Measurements from ENCODE around the gene SDK2.

Gene SDK2

GRCh38 chr17:73564843-73565242 lies 79.4 kb downstream of the SDK2 start:
- Histone ChIP-seq H3K27me3 (ENCODE audit: control insufficient read depth, low read length) (no peaks in the 10 kb centered on the region), H3K4me1 (ENCODE audit: control insufficient read depth, low read length) (no peaks in the 10 kb centered on the region), H3K36me3 (ENCODE audit: control insufficient read depth, low read length) (no peaks in the 10 kb centered on the region), H3K4me2 (ENCODE audit: low read length) (no peak overlapping the region), H3F3A (ENCODE audit: control insufficient read depth, insufficient read depth) (no peaks in the 10 kb centered on the region), H3K79me2 (ENCODE audit: control insufficient read depth, low read length) (no peaks in the 10 kb centered on the region), H3K9me3 (ENCODE audit: control insufficient read depth, insufficient read depth, low read length) (no peaks in the 10 kb centered on the region), H3K4me3 (ENCODE audit: low read length) (no peak overlapping the region), H3K9me2 (replicated peaks; ENCODE audit: control insufficient read depth, low read length) (no peaks in the 10 kb centered on the region), H3K27ac (ENCODE audit: low read depth, low read length) (no peak overlapping the region), H4K20me1 (ENCODE audit: control insufficient read depth, insufficient read depth, low read depth, low read length) (no peaks in the 10 kb centered on the region)
- TF ChIP-seq EZH2phosphoT487 (IDR thresholded peaks at IDR 0.05; ENCODE audit: borderline replicate concordance, low read length), result no peak
- TF ChIP-seq CTCF (IDR thresholded peaks at IDR 0.05; ENCODE audit: low read depth, low read length, poor library complexity, severe bottlenecking), result no peak

DNA sequence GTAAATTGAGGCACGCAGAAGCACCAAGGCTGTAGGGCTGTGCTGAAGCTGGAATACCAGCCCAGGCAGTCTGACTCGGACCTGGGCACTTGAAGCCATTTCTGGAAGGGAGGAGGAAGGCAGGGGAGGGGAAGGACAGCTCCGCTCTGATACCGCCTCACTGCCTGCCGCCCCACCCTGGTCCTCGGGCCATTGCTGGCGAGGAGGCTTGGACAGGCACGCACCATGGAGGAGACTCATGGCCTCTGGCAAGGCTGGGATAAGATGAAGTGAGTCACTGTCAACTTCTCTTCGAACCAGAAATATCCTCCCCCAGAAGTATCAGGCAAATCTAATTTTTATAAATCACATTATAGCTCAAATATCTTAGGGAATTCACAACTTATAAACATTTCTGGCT lies 81.3 kb downstream of the SDK2 start:
- H3K4me1 ChIP-seq (ENCODE audit: control insufficient read depth, low read length), result no peaks in the 10 kb centered on the region
- H3K27me3 ChIP-seq (ENCODE audit: control insufficient read depth, low read length), result no peaks in the 10 kb centered on the region
- H3K36me3 ChIP-seq (ENCODE audit: control insufficient read depth, low read length), result no peaks in the 10 kb centered on the region
- no peaks in the 10 kb centered on the region for H3K9me3 ChIP-seq (ENCODE audit: control insufficient read depth, insufficient read depth, low read length)
- no peaks in the 10 kb centered on the region for H3K79me2 ChIP-seq (ENCODE audit: control insufficient read depth, low read length)
- TF ChIP-seq EZH2phosphoT487 (IDR thresholded peaks at IDR 0.05; ENCODE audit: borderline replicate concordance, low read length), result no peak
- no peak for TF ChIP-seq CTCF (IDR thresholded peaks at IDR 0.05; ENCODE audit: low read depth, low read length, poor library complexity, severe bottlenecking)
- no peaks in the 10 kb centered on the region for H3K9me2 ChIP-seq (replicated peaks; ENCODE audit: control insufficient read depth, low read length)
- no peak overlapping the region for H3K27ac ChIP-seq (ENCODE audit: low read depth, low read length)
- H4K20me1 ChIP-seq (ENCODE audit: control insufficient read depth, insufficient read depth, low read depth, low read length), result no peaks in the 10 kb centered on the region
- no peak overlapping the region for H3K4me2 ChIP-seq (ENCODE audit: low read length)
- no peaks in the 10 kb centered on the region for H3F3A ChIP-seq (ENCODE audit: control insufficient read depth, insufficient read depth)
- no peak overlapping the region for H3K4me3 ChIP-seq (ENCODE audit: low read length)

GRCh38 chr17:73561111-73561510 lies 83.1 kb downstream of the SDK2 start:
- TF ChIP-seq EZH2phosphoT487 (IDR thresholded peaks at IDR 0.05; ENCODE audit: borderline replicate concordance, low read length) (no peak), CTCF (IDR thresholded peaks at IDR 0.05; ENCODE audit: low read depth, low read length, poor library complexity, severe bottlenecking) (no peak)
- H3K4me2 ChIP-seq (ENCODE audit: low read length), result no peak overlapping the region

DNA sequence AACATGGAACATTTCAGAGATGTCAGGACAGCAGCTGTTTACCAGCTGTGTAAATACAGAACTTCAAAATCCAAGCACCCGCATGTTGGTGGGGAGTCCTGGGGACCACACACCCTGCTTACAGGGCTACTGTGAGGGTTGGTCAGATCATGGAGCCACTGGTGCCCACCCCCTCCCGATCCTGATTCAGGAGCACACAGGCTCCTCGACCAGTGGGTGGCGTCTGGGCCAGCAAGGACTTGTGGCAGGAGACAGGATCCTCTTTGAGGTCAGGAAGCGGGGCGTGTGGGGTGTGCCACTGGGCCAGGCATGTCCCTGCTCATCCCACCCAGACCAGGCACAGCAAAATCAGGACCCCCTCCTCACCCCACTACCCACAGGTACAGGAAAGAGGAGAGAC lies 83.6 kb downstream of the SDK2 start:
- no peaks in the 10 kb centered on the region for H3F3A ChIP-seq (ENCODE audit: control insufficient read depth, insufficient read depth)
- H3K27me3 ChIP-seq (ENCODE audit: control insufficient read depth, low read length), result 0 out of 2 replicates have a peak, but pooled peaks cover 2% of the 10 kb centered on the region
- no peaks in the 10 kb centered on the region for H3K9me2 ChIP-seq (replicated peaks; ENCODE audit: control insufficient read depth, low read length)
- H3K9me3 ChIP-seq (ENCODE audit: control insufficient read depth, insufficient read depth, low read length), result no peaks in the 10 kb centered on the region
- TF ChIP-seq CTCF (IDR thresholded peaks at IDR 0.05; ENCODE audit: low read depth, low read length, poor library complexity, severe bottlenecking) (no peak), EZH2phosphoT487 (IDR thresholded peaks at IDR 0.05; ENCODE audit: borderline replicate concordance, low read length) (no peak)
- H3K27ac ChIP-seq (ENCODE audit: low read depth, low read length), result no peak overlapping the region
- no peak overlapping the region for H3K4me2 ChIP-seq (ENCODE audit: low read length)
- no peaks in the 10 kb centered on the region for H3K79me2 ChIP-seq (ENCODE audit: control insufficient read depth, low read length)
- no peaks in the 10 kb centered on the region for H3K36me3 ChIP-seq (ENCODE audit: control insufficient read depth, low read length)
- H4K20me1 ChIP-seq (ENCODE audit: control insufficient read depth, insufficient read depth, low read depth, low read length), result no peaks in the 10 kb centered on the region
- no peaks in the 10 kb centered on the region for H3K4me1 ChIP-seq (ENCODE audit: control insufficient read depth, low read length)
- no peak overlapping the region for H3K4me3 ChIP-seq (ENCODE audit: low read length)

More at GRCh38 chr17:73561111-73561510, 83.1 kb downstream of the SDK2 start:
- no peaks in the 10 kb centered on the region for H3K4me1 ChIP-seq (ENCODE audit: control insufficient read depth, low read length)
- H3K4me3 ChIP-seq (ENCODE audit: low read length), result no peak overlapping the region
- H3K27me3 ChIP-seq (ENCODE audit: control insufficient read depth, low read length), result 0 out of 2 replicates have a peak, but pooled peaks cover 2% of the 10 kb centered on the region
- no peaks in the 10 kb centered on the region for H3K9me3 ChIP-seq (ENCODE audit: control insufficient read depth, insufficient read depth, low read length)
- H3K27ac ChIP-seq (ENCODE audit: low read depth, low read length), result no peak overlapping the region
- H3F3A ChIP-seq (ENCODE audit: control insufficient read depth, insufficient read depth), result no peaks in the 10 kb centered on the region
- H4K20me1 ChIP-seq (ENCODE audit: control insufficient read depth, insufficient read depth, low read depth, low read length), result no peaks in the 10 kb centered on the region
- H3K9me2 ChIP-seq (replicated peaks; ENCODE audit: control insufficient read depth, low read length), result no peaks in the 10 kb centered on the region
- no peaks in the 10 kb centered on the region for H3K79me2 ChIP-seq (ENCODE audit: control insufficient read depth, low read length)
- no peaks in the 10 kb centered on the region for H3K36me3 ChIP-seq (ENCODE audit: control insufficient read depth, low read length)

Measured in DOHH2 (cell line).